Islet of Langerhans (tissue), 1 donor: Measurements from ENCODE around the gene CDHR1.
A peak's percentile ranks its signal among the peaks of the same experiment; 100 is the strongest.
"Not testable (repeated sequence)": the region's sequence is repeated elsewhere in the genome, so short reads cannot be mapped to it uniquely, and the experiment has no call there.

Source experiments
- FAIRE-seq: peaks from one replicate; lab custom pipeline; 2011; peaks lifted over from hg19 to GRCh38; lab: Jason Lieb, UNC

CDHR1 gene

GRCh38 chr10:84194424-84195043, at the start of gene CDHR1:
TSS of gene CDHR1 (plus strand) at chr10:84194537. CDS start at chr10:84194761, 224 bp downstream.
- no peak for FAIRE-seq

DNA sequence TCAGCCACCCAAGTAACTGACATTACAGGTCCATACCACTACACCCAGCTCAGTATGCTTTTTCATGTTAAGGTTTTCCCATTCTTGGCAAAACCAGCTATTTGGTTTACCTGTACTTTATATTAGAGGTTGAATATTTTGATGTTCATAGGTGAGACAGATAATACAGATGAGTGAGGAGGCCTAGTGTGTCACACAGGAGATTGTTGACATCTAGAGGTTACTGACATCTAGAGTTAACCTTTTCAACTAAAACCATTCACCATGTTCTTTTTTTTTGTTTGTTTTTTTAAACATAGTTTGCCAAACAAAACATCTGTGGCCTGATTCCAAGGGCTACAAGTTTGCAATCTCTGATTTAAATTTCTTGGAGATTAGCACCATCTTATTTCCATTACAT, 47.0 kb upstream of the CDHR1 start:
- no peak for FAIRE-seq

GRCh38 chr10:84148006-84148597, 46.2 kb upstream of the CDHR1 start:
- FAIRE-seq = peak; percentile 89

GRCh38 chr10:84149854-84150253, 44.5 kb upstream of the CDHR1 start:
- FAIRE-seq = no peak

GRCh38 chr10:84152769-84153168, 41.6 kb upstream of the CDHR1 start:
- no peak for FAIRE-seq

DNA sequence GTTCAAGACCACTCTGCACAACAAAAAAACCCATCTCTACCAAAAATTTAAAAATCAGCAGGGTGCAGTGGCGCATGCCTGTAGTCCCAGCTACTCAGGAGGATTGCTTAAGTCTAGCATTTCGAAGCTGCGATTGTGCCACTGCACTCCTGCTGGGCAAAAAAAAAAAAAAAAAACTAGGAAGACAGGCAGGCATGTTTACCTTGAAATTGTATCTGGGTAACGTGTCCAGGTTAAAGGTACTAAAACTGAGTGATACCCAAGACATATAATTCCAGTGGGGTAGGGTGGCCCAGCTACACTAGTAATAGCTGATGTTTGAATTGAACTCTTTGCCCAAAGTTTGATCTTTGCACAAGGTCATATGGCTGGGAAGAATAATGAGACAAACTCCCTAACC, 38.8 kb upstream of the CDHR1 start:
- no peak for FAIRE-seq

- FAIRE-seq = no peak
Observed at GRCh38 chr10:84156009-84156408, 38.3 kb upstream of the CDHR1 start.

- no peak for FAIRE-seq
Observed at GRCh38 chr10:84156768-84157167, 37.6 kb upstream of the CDHR1 start.

DNA sequence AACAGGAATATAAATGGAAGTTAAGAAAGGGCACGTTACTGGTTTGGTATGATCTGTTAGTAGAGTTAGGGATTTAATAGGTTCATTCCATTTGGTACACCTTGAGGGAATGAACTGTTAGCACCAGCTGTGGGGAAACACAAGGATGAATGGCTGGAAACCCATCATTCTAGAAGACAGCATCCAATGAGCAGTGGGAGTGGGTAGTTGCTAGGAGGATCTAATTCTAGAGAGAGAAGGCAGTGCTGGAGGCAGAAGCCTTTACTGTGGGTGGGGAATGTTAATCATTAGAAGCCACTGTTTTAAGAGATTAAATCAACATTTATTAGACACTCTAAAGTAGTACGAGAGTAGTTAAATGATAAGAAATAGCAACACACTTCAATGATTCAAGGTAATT, 36.3 kb upstream of the CDHR1 start:
- no peak for FAIRE-seq

- no peak for FAIRE-seq
Observed at GRCh38 chr10:84158550-84158949, 35.8 kb upstream of the CDHR1 start.

- FAIRE-seq = no peak
Observed at GRCh38 chr10:84159076-84159685, 35.2 kb upstream of the CDHR1 start.

DNA sequence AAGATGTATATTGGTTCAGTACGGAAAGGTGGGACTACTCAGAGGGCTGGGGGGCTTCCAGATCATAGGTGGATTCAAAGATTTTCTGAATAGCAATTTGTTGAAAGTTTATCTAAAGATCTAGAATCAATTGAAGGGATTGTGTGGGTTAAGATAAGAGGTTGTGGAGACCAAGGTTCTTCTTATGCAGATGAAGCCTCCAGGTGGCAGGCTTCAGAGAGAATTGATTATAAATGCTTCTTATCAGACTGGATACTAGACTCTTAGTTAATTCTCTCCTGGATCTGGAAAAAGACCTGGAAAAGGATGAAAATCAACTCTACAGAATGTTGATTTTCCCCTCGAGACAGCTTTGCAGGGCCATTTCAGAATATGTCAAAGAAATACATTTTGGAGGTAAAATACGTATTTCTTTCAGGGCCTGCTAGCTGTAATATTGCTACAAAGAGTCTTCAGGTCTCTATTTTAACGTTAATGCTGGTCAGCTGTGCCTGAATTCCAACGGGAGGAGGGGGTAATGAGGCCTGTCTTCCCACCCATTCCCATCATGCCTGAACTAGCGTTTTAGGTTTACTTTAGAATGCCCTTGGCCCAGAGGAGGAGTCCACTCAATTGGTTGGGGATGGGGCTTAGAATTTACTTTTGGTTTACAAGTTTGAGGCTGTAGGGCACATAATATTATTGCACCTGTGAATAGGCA, 33.5 kb upstream of the CDHR1 start:
- no peak for FAIRE-seq

DNA sequence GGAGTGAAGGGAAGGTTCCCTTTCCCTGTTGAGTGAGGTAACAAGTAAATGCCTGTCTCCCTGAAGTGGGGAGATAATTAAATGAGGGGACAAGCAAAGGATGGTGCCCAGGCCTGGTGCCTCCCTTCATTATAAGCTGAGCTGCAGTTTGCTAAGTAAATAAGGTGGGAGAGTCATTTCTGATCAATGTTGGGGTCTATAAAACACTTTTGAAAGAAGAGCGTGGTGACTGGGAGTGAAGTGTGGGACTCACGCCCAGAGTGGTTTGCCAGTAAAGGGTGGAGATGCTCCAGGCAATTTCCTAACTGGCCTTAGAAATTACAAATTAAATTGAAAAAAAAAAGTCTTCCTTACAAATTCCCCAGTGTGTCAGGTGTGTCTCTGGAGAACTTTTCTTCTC, 30.3 kb upstream of the CDHR1 start:
- FAIRE-seq = no peak

GRCh38 chr10:84164442-84164841, 29.9 kb upstream of the CDHR1 start:
- no peak for FAIRE-seq

DNA sequence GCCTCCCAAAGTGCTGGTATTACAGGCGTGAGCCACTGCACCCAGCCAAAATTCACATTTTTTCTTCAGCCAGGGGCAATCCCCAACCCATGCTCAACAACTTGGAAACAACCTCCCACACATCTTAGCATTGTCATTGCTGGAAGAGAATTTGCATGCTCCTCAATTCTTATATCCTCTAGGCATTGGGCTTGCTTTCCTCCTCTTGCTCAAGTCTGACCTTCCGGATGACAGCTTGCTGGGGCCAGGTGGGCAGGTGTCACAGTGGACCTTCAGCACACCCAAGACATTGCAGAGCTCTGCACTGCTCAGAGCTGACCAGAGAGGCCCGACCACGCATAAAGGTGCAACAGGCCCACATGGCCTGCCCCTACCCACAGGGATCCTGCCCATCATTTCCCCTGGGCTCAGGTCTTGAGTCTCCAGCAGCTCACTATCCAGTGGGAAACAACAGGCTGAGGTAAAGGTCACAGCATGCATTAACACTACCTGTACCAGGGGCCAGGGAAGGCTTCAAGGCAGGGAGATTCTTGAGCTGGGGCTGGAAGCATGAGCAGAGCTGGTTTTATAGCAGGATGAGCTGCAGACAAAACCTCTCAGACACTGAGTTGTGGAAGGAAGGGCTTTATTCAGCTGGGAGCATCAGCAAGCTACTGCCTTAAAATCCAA, 27.6 kb upstream of the CDHR1 start:
- FAIRE-seq = no peak

- FAIRE-seq = not testable (repeated sequence)
Observed at GRCh38 chr10:84167289-84167653, 27.1 kb upstream of the CDHR1 start.

- not testable (repeated sequence) for FAIRE-seq
Observed at GRCh38 chr10:84168382-84168781, 26.0 kb upstream of the CDHR1 start.

- FAIRE-seq = not testable (repeated sequence)
Observed at GRCh38 chr10:84171237-84171636, 23.1 kb upstream of the CDHR1 start.

GRCh38 chr10:84171700-84172466, 22.5 kb upstream of the CDHR1 start:
- not testable (repeated sequence) for FAIRE-seq

GRCh38 chr10:84172467-84173356, 21.6 kb upstream of the CDHR1 start:
- FAIRE-seq = no peak

GRCh38 chr10:84173501-84173929, 20.8 kb upstream of the CDHR1 start, which contains the start of gene GPR15LG:
TSS of gene GPR15LG (plus strand) at chr10:84173801. CDS start at chr10:84173852, 51 bp downstream.
- no peak for FAIRE-seq
